HepG2 (cell line): Measurements from ENCODE around the gene FAM20A. TPM values are rescaled to one million over a fixed set of nuclear protein-coding genes. Genes with fewer than 3 reads are reported as not detected.

Experiments
- ATAC-seq: fragments of 200-7000 bp; cut with Tn5 transposase; 3 replicates; pipeline ENCODE4 v1.9.1; 2020; ENCODE audit warnings: mild to moderate bottlenecking, moderate library complexity
- BruUV-seq: library from RNA; stranded (reverse); fragments of 400-500 nt; replicated peaks from 2 replicates; lab custom pipeline; 2021; lab: Mats Ljungman, UMichigan
- CTCF ChIA-PET: fragments of 300-600 bp; formaldehyde crosslinking; extraction: SDS; loops from one replicate; lab custom pipeline; 2021; ENCODE audit warnings: low total read pairs, inconsistent platforms, low intra/inter-chr PET ratio; lab: Yijun Ruan, JAX
- POLR2A ChIA-PET: fragments of 350-600 bp; sonication (Branson Sonifier 250); formaldehyde crosslinking; loops from one replicate; lab custom pipeline; 2020; ENCODE audit warnings: antibody characterized with exemption, inconsistent platforms; lab: Yijun Ruan, JAX
- DNase-seq: peaks from one replicate; pipeline ENCODE4 v3.0.0-alpha.2; 2015; ENCODE audit warnings: low spot score
- FAIRE-seq: peaks from 3 replicates; lab custom pipeline; 2011; peaks lifted over from hg19 to GRCh38; lab: Jason Lieb, UNC
- H2AFZ ChIP-seq: one replicate; pipeline ENCODE4 v1.6.1; 2011; ENCODE audit warnings: low read length, inconsistent platforms
- H3K27ac ChIP-seq: fragments of 300-600 bp; 3 replicates; pipeline ENCODE4 v1.8.0; 2011; ENCODE audit warnings: mixed run types, mild to moderate bottlenecking, mixed read lengths, low read length, inconsistent platforms; ENCODE audit not compliant: insufficient read depth; ENCODE audit errors: extremely low read length
- H3K27me3 ChIP-seq, 2 experiments: fragments of 200-600 bp in 1 of 2; 2 replicates in 1 of 2; 3 replicates in 1 of 2; pipeline versions ENCODE4 v1.6.0 to v1.8.0; 2011; ENCODE audit warnings: low read length in 2 of 2, mild to moderate bottlenecking in 2 of 2, moderate library complexity in 2 of 2, inconsistent platforms in 1 of 2; ENCODE audit not compliant: insufficient read depth in 2 of 2, control insufficient read depth in 1 of 2
- H3K36me3 ChIP-seq, 2 experiments: fragments of 200-600 bp in 1 of 2; replicated peaks in 1 of 2; 2 replicates in 1 of 2; 3 replicates in 1 of 2; pipeline versions ENCODE4 v1.5.1 to v1.8.0; 2011; ENCODE audit warnings: low read length in 2 of 2, inconsistent platforms in 1 of 2; ENCODE audit not compliant: insufficient read depth in 2 of 2, control insufficient read depth in 1 of 2
- H3K4me1 ChIP-seq: 2 replicates; pipeline ENCODE4 v1.5.1; 2012; ENCODE audit warnings: low read length, inconsistent platforms; ENCODE audit not compliant: insufficient read depth
- H3K4me2 ChIP-seq: 2 replicates; pipeline ENCODE4 v1.6.0; 2011; ENCODE audit warnings: low read depth, low read length, inconsistent platforms
- H3K4me3 ChIP-seq, 3 experiments: fragments of 200-600 bp in 1 of 3; sonication (generic), shearing (Covaris generic) in 1 of 3; replicated peaks in 1 of 3; 2 replicates each; pipeline ENCODE4 v1.5.1; 2011 to 2016; ENCODE audit warnings: low read length in 3 of 3, inconsistent platforms in 2 of 3, low read depth in 2 of 3, mild to moderate bottlenecking in 2 of 3, control low read depth in 1 of 3, mixed read lengths in 1 of 3; ENCODE audit not compliant: insufficient read depth in 1 of 3
- H3K79me2 ChIP-seq: one replicate; pipeline ENCODE4 v1.6.1; 2011; ENCODE audit warnings: low read length, inconsistent platforms; ENCODE audit not compliant: insufficient read depth
- H3K9ac ChIP-seq: 2 replicates; pipeline ENCODE4 v1.6.0; 2011; ENCODE audit warnings: mild to moderate bottlenecking, low read depth, low read length, inconsistent platforms; ENCODE audit not compliant: insufficient read depth
- H3K9me3 ChIP-seq: 2 replicates; pipeline ENCODE4 v1.5.1; 2012; ENCODE audit warnings: mild to moderate bottlenecking, low read length
- H4K20me1 ChIP-seq: 2 replicates; pipeline ENCODE4 v1.6.0; 2011; ENCODE audit warnings: inconsistent platforms, mild to moderate bottlenecking, low read length, moderate library complexity; ENCODE audit not compliant: insufficient read depth
- CBFB ChIP-seq: sonication (generic); formaldehyde crosslinking; IDR thresholded peaks from 2 replicates; pipeline ENCODE4 v1.4.0; 2020; ENCODE audit warnings: missing genetic modification reagents
- DPF2 ChIP-seq: sonication (generic); formaldehyde crosslinking; IDR thresholded peaks from 2 replicates; pipeline ENCODE4 v1.4.0; 2020; ENCODE audit warnings: mild to moderate bottlenecking, low read depth, missing genetic modification reagents, borderline replicate concordance
- NPAS2 ChIP-seq: sonication (generic); formaldehyde crosslinking; IDR thresholded peaks from 2 replicates; pipeline ENCODE4 v1.8.0; 2022; ENCODE audit warnings: mild to moderate bottlenecking, missing genetic modification reagents, borderline replicate concordance
- REL ChIP-seq: sonication (generic); formaldehyde crosslinking; conservative IDR thresholded peaks from 2 replicates; pipeline ENCODE4 v1.8.0; 2022; ENCODE audit warnings: mild to moderate bottlenecking, missing genetic modification reagents, moderate library complexity
- ZNF264 ChIP-seq: sonication (generic); formaldehyde crosslinking; IDR thresholded peaks from 2 replicates; pipeline ENCODE4 v1.4.0; 2020; ENCODE audit warnings: missing genetic modification reagents
- ZNF720 ChIP-seq: sonication (generic); formaldehyde crosslinking; IDR thresholded peaks from 2 replicates; pipeline ENCODE4 v1.4.0; 2020; ENCODE audit warnings: missing genetic modification reagents
- ZNF790 ChIP-seq: sonication (generic); formaldehyde crosslinking; IDR thresholded peaks from 2 replicates; pipeline ENCODE4 v1.8.0; 2022; ENCODE audit warnings: missing genetic modification reagents, mild to moderate bottlenecking, borderline replicate concordance
- WGBS: methylation state at CpG from one replicate; pipeline ENCODE4 v1.1.6; 2017; ENCODE audit warnings: low lambda C conversion rate; 5-methylcytosine and 5-hydroxymethylcytosine counted together
- in situ Hi-C: cut with HindIII; loops from 2 replicates; pipeline ENCODE4 v1.10.0; 2017; ENCODE audit warnings: low pct_unique_long_range_greater_than_20kb; ENCODE audit not compliant: extremely low pct_ligation_motif_present
- intact Hi-C: fragments of 100-400 bp; cut with micrococcal nuclease; formaldehyde crosslinking; loops from one replicate; pipeline ENCODE4 v1.10.0; 2022; ENCODE audit not compliant: unreplicated experiment
- polyA plus RNA-seq, 8 experiments: library from polyadenylated mRNA; depleted of rRNA in 3 of 8; stranded (reverse) in 7 of 8; unstranded in 1 of 8; fragments of >200 nt; fragmentation: Illumina TruSeq in 4 of 8; extraction: Trizol in 4 of 8; gene quantifications; 2 replicates each; pipeline versions ENCODE4 v1.2.1 to v1.2.3, GENCODE V29; 2011 to 2016; ENCODE audit warnings: low read depth in 4 of 8, missing spikeins in 1 of 8, mixed read lengths in 1 of 8; ENCODE audit not compliant: insufficient read depth in 1 of 8
- total RNA-seq, 5 experiments: library from RNA; depleted of rRNA; stranded (reverse); fragments of >200 nt; fragmentation: Illumina TruSeq; extraction: Trizol; gene quantifications; 2 replicates each; pipeline ENCODE4 v1.2.3, GENCODE V29; 2016; ENCODE audit warnings: low read depth in 1 of 5
- TF ChIP-seq, protein P1 (sequence below): sonication (generic); formaldehyde crosslinking; IDR thresholded peaks from 2 replicates; pipeline ENCODE4 v1.4.0; 2020; ENCODE audit warnings: missing genetic modification reagents
- TF ChIP-seq, protein P2 (sequence below), 2 experiments: sonication (generic) in 1 of 2; formaldehyde crosslinking in 1 of 2; IDR thresholded peaks; 2 replicates each; pipeline versions ENCODE4 v1.4.0 to v1.6.1; 2016 to 2020; ENCODE audit warnings: borderline replicate concordance in 1 of 2, low read depth in 1 of 2, mild to moderate bottlenecking in 1 of 2, missing genetic modification reagents in 1 of 2

FAM20A gene
- total and polyA plus RNA-seq, 2 of the 13 experiments (the other 11 are each of a cell fraction or from before 2014, with no cell fraction given) = 9.3 to 20.7 TPM

DNA sequence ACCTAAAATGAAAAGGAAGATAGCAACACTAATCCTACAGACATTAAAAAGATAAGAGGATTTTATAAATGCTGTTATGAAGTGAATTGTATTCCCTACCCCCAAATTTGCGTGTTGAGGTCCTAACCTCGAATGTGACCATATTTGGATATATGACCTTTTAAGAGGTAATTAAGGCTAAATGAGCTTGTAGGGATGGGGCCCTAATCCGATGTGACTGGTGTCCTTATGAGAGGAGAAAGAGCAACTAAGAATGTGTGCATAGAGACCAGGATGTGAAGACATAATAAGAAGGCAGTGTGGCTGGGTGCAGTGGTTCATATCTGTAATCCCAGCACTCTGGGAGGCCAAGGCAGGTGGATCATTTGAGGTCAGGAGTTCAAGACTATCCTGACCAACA, 48.2 kb upstream of the FAM20A start:
- Histone ChIP-seq H3K36me3 (no peaks in the 10 kb centered on the region), H3K4me3 (no peak overlapping the region), H3K4me1 (no peaks in the 10 kb centered on the region), H4K20me1 (no peaks in the 10 kb centered on the region), H3K4me2 (no peak overlapping the region), H3K27me3 (no peaks in the 10 kb centered on the region; a peak in 1 of 5 replicates), H3K79me2 (no peaks in the 10 kb centered on the region), H3K9me3 (no peaks in the 10 kb centered on the region), H3K27ac (no peak overlapping the region), H3K9ac (no peak overlapping the region), H2AFZ (no peak overlapping the region)
- ChIA-PET CTCF (no interaction called here), POLR2A (no interaction called here)
- ATAC-seq (no peak), DNase-seq (no peak), FAIRE-seq (no peak)
- in situ Hi-C loops = no loop called here
- BruUV-seq = no TSS peak
- TF ChIP-seq, protein P1, sequence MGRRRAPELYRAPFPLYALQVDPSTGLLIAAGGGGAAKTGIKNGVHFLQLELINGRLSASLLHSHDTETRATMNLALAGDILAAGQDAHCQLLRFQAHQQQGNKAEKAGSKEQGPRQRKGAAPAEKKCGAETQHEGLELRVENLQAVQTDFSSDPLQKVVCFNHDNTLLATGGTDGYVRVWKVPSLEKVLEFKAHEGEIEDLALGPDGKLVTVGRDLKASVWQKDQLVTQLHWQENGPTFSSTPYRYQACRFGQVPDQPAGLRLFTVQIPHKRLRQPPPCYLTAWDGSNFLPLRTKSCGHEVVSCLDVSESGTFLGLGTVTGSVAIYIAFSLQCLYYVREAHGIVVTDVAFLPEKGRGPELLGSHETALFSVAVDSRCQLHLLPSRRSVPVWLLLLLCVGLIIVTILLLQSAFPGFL = no peak
- no peak for TF ChIP-seq ZNF720
- TF ChIP-seq ZNF264 (CRISPR knock-in tag) = peak; percentile 93
- no peak for TF ChIP-seq CBFB (CRISPR knock-in tag)
- no peak for TF ChIP-seq NPAS2 (CRISPR knock-in tag)
- no peak for TF ChIP-seq DPF2
- TF ChIP-seq, protein P2, sequence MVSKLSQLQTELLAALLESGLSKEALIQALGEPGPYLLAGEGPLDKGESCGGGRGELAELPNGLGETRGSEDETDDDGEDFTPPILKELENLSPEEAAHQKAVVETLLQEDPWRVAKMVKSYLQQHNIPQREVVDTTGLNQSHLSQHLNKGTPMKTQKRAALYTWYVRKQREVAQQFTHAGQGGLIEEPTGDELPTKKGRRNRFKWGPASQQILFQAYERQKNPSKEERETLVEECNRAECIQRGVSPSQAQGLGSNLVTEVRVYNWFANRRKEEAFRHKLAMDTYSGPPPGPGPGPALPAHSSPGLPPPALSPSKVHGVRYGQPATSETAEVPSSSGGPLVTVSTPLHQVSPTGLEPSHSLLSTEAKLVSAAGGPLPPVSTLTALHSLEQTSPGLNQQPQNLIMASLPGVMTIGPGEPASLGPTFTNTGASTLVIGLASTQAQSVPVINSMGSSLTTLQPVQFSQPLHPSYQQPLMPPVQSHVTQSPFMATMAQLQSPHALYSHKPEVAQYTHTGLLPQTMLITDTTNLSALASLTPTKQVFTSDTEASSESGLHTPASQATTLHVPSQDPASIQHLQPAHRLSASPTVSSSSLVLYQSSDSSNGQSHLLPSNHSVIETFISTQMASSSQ (IDR thresholded peaks at IDR 0.05; ENCODE audit: low read depth) = no peak
- TF ChIP-seq, protein P2 (CRISPR knock-in tag; IDR thresholded peaks at IDR 0.05; ENCODE audit: borderline replicate concordance) = no peak
- TF ChIP-seq REL (CRISPR knock-in tag) = no peak
- TF ChIP-seq ZNF790 (CRISPR knock-in tag) = no peak
- intact Hi-C loops = no loop called here
- 2% methylated on average over 3 of the region's 3 CpGs for WGBS
